IPS DF 4.7 (cell line): ENCODE measurements around the gene IL1R2.

ENCODE experiments used
- DNase-seq: peaks from one replicate; pipeline ENCODE4 v3.0.0-alpha.2; 2013; ENCODE audit warnings: low spot score; ENCODE audit errors: extremely low read depth

The IL1R2 gene, protein sequence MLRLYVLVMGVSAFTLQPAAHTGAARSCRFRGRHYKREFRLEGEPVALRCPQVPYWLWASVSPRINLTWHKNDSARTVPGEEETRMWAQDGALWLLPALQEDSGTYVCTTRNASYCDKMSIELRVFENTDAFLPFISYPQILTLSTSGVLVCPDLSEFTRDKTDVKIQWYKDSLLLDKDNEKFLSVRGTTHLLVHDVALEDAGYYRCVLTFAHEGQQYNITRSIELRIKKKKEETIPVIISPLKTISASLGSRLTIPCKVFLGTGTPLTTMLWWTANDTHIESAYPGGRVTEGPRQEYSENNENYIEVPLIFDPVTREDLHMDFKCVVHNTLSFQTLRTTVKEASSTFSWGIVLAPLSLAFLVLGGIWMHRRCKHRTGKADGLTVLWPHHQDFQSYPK

DNA sequence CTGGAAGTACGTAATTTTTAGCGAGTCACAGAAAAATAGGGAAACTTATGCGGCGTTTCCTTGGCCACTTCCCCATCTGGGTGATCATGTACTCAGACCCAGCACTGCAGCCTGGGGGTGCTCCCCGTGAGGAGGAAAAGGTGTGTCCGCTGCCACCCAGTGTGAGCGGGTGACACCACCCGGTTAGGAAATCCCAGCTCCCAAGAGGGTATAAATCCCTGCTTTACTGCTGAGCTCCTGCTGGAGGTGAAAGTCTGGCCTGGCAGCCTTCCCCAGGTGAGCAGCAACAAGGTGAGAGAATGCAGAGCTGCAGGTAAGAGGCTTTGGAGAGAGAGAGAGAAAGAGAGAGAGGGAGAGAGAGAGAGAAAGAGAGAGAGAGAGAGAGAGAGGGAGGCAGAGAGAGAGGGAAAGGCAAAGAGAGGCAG lies at the start of gene IL1R2:
Gene IL1R2, plus strand, starts transcription at position 240 of the 425 bp plus-strand sequence. CDS start 16,616 bp downstream, outside the sequence.
- no peak for DNase-seq

DNA sequence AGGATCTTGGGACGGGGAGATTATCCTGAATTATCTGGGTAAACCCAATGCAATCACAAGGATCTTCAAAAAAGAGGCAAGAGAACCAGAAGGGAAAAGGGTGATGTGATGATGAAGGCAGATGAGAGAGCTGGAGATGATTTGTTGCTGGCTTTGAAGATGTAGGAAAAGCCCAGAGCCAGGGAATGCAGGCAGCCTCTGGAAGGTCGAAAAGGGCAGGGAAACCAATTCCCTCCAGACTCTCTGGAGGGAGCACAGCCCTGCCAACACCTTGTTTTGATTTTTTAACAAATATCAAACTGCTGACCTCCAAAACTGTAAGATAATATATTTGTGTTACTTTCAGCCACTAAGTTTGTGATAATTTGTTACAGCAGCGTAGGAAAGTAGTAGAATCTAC lies 48.9 kb upstream of the IL1R2 start:
- DNase-seq = no peak

DNA sequence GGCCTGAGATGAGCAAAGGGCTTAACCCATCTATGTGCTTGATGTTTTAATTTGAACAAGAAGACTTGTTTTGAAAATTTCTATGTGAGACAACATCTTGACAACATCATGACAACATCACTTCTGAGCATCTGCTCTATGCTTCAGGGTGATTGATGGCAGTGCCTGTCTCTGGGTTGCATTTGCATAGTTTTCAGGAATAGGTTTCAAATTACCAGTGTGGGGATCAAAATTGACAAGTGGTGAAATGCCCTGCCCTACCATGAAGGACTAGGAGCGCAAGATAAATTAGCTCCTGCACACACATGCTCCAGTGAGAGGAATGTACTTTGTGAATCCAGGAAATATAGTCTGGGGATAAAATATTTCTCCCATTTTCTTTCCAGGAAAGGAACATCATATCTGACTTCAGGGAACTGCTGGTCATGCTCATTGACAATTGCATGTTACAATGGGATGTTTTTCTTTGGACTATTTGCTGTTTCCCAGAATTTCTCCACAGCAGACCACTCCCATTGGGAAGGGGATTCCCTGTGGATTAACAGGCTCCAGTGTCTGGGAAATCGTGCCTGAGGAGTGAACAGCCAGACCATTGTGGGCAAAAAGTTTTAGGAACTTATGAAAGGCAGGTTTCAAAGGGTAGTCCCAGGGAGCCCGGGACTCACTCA lies 45.3 kb upstream of the IL1R2 start:
- no peak for DNase-seq

DNA sequence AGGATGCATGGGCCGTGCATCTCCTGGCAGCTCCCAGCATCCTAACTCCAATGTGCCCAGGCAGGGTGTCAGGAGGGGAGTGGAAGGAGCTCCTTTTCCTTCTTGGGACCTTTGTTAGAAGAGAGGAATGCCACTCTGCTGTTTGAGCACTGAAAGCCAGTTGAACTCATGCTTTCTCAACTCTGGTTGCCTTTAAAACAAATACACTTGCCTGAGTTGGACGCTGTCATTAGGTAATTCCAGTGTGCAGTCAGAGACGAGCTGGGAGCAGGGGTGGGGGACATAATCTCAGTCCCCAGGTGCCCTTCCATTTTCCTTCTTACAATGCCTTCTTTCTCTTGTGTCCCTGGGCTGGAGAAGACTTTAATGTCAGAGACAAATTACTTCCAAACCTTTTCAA lies 44.4 kb upstream of the IL1R2 start:
- no peak for DNase-seq

DNA sequence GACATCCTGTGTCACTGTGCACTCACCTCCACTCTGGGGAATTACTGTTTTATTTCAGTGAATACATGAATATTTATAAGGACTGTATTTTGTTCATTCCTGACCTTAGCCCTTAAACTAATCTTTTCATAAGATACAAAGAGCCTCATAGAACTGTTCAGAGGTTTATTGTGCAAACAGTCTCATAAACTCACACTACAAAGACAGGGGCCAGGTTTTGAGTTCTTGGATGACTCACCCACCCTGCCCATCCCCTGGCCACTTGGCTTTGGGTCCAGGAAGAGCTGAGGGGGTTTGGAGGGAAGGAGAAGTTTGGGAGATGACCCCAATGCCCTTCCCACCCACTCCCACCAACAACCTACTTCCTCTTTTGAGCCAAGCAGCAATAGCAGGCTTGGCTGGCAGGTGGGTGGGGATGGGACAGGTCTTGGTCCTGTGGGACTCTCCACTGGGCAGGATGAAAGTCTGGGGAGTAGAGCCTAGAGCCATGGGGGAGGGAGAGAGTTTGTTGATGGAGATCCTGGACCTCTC lies 43.1 kb upstream of the IL1R2 start:
- no peak for DNase-seq

DNA sequence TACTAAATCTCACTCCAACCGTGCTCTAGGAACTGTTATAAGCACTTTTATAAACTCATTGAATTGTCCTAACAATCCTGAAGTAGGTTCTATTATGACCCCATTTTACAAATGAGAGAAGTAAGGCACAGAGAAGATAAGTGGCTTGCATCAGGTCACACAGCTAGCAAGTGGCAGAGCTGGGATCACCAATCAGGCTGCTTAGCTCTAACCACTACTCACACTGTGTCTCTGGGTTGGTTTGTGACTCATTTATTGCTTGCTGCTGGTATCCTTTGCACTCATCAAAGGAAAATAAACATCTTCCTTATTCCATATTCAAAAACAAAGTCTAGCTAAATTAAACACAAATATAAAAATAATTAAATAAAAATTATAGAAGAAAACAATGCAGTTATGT lies 42.5 kb upstream of the IL1R2 start:
- DNase-seq = no peak

DNA sequence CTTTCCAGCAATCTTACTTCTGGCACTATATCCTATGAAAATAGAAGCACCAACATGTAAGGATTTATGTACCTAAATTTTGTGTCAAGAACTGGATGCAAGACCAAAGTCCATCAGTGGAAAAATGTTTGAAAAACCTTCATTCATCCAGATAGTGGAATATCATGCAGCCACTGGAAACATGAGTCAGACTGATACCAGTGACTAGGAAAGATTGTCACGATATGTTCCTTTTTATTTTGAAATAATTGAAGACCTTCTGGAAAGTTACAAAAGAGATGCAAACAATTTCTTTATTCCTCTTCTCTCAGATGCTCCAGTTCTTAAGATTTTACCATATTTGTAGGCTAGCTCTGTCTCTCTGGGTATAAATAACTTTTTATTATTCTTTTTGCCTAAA lies 40.5 kb upstream of the IL1R2 start:
- no peak for DNase-seq

DNA sequence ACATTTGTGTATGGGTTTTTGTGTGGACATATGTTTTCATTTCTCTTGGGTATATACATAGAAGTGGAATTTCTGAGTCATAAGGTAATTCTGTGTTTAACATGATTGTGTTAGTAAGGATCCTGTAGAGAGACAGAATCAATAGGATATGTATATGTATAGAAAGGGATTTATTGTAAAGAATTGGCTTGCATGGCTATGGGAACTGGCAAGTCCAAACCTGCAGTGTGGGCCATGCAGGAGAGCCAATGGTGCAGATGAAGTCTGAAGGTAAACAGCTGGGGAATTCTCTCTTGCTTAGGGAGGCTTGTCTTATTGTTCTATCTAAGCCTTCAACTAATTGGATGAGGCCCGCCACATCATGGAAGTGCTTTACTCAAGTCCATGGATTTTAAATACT lies 39.2 kb upstream of the IL1R2 start:
- DNase-seq = no peak

DNA sequence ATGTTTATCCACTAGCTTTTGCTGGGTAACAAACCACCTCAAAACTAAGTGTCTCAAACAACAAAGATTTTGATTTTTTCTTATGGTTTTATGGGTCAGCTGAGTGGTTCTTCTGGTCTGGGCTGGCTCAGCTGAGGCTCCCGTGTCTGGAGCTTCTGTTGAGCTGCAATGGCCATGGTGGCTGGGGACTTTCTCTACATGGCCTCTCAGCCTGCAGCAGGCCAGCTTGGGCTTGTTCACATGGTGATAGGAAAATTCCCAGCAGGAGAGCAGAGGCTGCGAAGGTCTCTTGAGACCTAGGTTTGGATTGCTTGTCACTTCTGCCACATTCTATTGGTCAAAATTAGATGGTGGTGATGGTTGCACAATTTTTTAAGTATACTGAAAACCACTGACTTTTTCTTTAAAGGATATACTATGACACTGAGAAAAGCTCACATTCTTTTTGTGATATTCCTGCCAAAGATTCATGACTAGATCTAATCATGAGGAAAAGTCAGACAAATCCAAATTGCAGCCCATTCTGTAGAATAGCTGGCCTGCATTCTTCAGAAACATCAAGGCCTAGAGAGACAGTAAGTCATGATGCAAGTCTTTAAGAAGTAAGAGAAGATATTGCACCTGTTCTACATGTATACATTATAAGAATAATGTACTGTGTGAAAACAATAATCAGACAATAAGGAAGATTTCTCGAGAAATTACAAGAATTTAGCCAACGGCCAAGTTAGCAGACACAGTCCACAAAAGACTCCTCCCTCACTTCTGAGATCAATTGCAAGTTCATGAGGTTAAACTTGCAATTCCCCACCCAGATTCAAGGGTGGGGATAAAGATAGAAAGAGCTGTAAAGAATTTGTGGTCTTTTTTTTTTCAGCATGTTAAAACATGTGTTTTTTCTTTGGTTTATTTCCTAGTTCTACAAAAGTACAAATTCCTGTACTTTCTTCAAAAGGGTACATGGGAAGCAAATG lies 35.0 kb upstream of the IL1R2 start:
- no peak for DNase-seq

DNA sequence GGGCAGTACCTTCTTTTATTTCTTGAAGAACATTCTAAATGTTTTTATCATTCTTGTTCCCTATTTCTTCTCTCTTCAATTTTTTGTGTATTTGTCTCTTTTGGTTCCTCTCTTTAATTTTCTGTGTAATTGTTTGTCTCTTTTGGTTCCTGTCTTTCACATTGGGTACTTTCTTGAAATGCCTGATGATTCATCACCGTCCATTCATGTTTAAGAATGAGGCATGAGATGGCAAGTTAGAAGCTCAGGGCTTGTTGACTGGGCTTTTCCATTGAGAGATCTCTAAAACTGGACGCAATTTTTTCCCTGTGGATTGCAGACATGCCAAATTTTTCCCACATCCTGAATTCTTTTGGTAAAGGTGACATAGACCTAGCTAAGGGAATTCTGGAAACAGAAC lies 33.7 kb upstream of the IL1R2 start:
- DNase-seq = no peak

DNA sequence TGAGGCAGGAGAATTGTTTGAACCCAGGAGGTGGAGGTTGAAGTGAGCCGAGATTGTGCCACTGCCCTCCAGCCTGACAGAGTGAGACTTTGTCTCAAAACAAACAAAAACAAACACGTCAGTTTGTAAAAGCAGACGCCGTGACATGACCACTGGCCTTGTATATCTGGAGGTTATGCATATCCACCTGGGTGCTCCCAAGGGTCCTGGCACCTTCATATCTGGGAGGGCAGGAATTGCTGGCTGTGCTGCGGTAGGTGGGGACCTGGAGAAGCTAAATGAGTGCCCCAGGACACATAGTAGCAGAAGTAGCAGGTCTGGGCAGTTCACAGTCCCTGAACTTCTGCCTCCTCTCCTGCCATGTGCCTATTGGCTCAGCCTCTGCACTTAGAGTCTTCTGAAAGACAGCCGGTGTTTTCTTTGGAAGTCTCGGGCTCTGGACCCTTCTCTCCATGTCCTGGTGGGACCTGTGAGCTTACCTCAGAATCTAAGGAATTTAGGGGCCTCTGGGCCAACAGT lies 30.9 kb upstream of the IL1R2 start:
- DNase-seq = no peak

DNA sequence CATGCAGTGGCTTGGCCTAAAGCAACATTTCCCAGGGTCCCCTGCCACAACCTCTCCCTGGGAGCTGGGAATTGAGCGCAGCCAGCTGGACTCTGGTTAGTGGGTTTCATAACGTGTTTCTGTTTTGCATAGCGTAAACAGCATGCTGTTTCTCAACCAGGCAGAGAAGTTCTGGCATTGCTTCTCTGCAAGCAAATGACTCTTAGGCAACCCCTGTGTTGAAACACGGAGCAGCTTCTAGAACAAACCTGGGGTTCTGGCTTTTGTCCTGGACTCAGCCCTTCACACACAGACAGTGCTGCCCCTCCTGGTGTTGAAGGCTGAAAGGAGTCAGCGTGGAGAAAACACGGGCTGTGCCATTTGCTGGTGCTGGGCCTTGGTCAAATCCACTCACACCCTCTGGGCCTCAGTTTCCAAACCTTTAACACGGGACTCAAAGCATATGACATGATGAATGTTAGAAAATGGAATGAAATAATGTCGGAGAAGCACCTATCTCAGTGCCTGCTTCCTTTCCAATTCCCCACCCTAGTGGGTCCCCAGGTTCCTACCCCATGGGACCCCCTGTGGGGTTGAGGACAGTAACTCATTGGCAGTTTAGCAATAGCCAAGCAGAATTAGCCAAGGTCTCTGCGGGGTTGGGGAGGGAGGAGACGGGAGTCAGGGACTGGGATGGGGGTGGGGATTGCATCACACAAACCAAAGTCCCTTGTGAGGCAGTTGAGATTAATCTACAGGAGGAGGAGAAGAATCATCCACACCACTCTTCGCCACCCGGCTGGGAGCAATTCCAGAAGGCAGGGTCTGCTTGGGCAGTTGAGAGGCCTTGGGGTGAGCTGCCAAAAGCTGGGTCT lies 30.2 kb upstream of the IL1R2 start:
- no peak for DNase-seq

DNA sequence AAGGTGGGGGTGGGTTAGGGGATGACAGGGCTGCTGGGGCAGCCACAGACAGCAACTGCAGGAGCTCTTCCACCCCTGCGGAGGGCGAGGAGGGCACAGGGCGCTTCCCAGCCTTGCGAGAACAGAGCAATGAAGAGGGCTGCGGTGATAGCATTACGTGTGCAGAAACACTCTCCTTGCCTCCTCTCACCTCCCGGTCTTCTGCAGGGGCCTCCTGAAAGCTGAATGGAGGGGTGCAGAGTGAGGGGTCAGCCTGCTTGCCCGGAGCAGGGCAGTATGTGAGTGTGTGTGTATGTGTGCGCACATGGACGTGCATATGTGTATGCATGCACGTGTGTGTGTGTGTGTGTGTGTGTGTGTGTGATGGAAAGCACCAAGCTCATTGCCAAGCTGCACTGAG lies 29.5 kb upstream of the IL1R2 start:
- DNase-seq = no peak

DNA sequence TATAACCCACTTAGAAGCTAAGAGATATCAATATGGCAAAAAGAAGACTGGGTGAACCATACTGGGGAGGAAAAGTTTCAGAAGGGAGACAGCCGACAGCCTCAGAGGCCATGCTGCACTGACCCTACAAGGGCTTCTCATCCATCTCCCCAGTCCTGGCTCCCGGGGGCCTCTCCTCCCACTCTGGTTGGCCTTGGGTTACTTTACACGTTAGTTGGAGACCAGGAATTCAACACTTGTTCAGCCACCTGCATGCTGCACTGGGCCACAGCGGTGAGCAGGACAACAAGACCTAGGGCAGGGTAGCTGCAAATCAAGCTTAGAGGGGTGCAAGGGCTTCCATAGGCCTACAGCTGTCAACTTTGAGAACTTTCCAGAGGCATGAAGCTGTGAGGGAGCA lies 28.6 kb upstream of the IL1R2 start:
- DNase-seq = no peak

DNA sequence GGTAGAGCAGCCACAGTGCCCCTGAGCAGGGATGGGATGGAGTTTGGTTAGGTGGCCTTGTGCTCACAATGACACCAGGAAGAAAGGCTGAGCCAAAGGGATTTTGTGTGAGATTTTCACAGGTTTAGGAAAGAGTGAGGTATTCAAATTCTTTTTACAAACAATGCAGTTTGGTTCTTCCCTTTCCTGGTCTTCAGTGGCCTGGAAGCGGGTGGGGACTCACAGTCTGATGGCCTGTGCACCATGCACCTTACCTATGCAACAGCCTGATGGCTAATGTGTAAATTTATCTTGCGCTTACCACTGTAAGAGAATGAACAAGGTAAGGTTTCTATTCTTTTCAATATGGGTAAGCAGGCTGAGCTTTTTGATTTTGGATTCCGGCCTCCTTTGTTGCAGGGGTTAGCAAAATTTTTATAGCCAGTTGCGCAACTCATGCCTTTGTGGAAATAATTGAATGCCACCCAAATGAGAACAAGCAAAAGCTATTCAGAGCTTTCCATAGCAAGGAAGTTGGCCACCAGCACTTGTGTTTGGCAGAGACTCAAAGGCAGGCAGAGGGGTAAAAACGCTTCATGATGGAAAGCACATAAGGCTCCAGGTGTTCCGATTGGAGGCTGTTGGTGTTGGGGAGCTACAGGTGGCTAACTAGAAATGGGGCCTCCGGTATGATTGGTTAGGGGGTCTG lies 23.8 kb upstream of the IL1R2 start:
- no peak for DNase-seq

DNA sequence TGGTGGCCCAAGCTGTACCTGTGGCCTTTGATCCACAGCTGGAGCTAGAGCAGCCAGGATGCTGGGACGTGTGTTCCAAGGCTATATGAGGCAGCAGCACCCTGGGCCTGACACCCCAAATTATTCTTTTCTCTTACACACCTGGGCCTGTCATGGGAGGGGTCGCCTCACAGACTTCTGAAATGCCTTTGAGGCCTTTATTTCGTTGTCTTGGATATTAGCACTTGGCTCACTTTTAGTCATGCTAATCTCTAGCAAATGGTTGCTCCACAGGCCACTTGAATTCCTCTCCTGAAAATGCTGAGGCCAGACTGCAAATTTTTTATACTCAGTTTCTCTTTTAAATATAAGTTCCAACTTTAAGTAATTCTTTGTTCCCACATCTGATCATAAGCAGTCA lies 22.0 kb upstream of the IL1R2 start:
- no peak for DNase-seq

DNA sequence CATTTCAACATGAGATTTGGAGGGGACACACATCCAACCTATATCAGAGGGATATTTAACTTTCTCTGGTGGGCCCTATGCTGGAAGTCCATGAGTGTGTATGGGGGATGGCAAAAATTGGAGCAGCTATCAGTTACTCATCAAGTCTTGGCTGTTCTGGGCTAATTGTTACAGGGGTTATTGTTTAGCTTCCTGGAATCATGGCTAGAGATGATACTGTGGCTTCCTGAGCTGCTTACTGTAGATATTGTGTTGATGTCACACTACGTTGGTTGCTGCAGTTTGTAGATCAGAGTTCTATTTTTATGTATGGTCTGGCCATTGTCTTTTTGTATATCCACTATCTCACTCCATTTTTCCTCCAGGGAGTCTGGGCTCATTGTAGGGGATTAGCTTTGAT lies 20.9 kb upstream of the IL1R2 start:
- no peak for DNase-seq

DNA sequence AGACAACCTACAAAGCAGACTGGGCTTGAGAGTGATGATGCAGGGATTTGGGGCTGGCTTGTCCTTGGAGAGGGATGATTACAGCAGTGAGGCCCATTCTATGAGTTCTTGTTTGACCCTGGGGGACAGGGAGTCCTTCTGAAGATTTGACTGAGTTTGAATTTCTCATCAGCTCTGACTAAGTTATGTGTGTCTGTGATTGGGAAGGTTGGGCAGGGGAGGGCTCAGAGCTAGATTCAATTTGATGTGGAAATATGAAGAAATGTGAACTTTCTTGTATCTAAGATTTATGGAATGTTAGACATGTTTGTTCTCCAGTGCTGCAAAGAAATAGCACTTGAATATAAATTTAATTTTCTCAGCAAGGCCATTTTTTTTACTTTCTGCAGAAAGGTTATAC lies 19.9 kb upstream of the IL1R2 start:
- no peak for DNase-seq

DNA sequence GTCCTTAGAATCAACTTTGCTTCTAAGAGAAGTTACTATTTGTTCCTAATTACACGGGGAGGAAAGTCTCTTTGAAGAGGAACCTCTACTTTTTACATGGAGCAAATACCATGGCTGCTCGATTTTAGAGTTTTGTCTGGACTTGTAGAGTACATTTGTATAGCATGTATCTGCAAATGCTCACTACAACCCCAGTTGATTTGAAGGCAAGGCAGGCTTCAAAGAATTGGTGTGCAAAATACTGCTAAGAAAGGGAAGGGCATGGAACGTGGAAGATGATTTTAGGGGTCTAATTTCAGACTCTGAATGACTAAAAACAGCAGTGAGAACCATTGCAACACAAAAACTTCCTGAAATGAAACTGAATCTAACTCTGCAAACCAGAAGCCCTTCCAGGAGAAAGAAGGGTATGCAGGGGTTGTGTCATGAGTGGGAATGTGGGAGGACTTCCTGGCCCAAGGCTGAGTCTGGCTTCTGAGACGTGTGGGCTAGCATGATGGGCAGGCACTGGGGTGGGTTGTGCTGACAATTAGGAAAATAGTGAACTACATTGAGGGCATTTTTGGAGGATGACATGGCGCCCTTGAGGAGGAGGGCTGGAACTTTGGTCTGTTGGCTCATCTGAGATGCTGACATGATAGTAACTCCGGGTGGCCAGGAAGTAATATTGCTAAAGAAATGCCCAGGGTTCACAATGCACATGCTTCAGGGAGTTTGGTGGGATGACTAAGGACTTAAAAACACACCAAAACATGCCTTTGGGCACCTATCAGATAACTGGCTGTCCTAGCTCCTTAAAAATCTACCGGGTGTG lies 18.9 kb upstream of the IL1R2 start:
- no peak for DNase-seq
